ENCODE results near the gene ZNF512. TPM values are rescaled to one million over a fixed set of nuclear protein-coding genes. Genes with fewer than 3 reads are reported as not detected.

ZNF512 gene
- total RNA-seq, 1 donor from 2014 or later = 7.4 TPM

GRCh38 chr2:27651056-27651455 is 68.2 kb downstream of the ZNF512 start:
- no peak for FAIRE-seq
- Histone ChIP-seq H3K4me3 (ENCODE audit: low read depth, low read length) (no peak overlapping the region), H3K27me3 (ENCODE audit: control insufficient read depth, insufficient read depth, low read length) (no peaks in the 10 kb centered on the region), H3K36me3 (ENCODE audit: control insufficient read depth, insufficient read depth, low read length) (peaks cover 3% of the 10 kb centered on the region)
- DNase-seq (ENCODE audit: low read depth) = no peak
- no peak for TF ChIP-seq CTCF (IDR thresholded peaks at IDR 0.05; ENCODE audit: insufficient read depth, low read length, severe bottlenecking)

DNA sequence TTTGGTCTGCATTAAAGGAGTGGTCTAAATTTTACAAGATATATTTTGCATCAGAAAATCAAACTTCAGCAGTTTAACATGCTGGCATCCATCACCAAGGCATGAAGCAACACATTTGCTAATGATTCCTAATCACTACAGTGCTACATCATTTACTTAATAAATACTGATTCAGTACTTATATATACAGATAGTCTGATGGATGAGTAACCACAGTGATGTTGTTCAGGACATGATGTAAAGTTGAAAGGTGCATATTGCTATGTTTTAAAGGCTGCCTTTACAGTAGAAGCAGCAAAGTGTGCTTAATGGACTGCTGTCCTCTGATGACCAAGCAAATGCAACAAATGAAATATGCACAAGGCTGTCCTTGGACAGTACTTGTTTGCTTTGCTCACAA is 69.5 kb downstream of the ZNF512 start:
- H3K4me3 ChIP-seq (ENCODE audit: low read depth, low read length) = no peak overlapping the region
- TF ChIP-seq CTCF (IDR thresholded peaks at IDR 0.05; ENCODE audit: insufficient read depth, low read length, severe bottlenecking) = no peak
- H3K27me3 ChIP-seq (ENCODE audit: control insufficient read depth, insufficient read depth, low read length) = no peaks in the 10 kb centered on the region
- DNase-seq (ENCODE audit: low read depth) (peak; percentile 77), FAIRE-seq (no peak)
- peaks cover 3% of the 10 kb centered on the region for H3K36me3 ChIP-seq (ENCODE audit: control insufficient read depth, insufficient read depth, low read length)

- peaks cover 3% of the 10 kb centered on the region for H3K36me3 ChIP-seq (ENCODE audit: control insufficient read depth, insufficient read depth, low read length)
- TF ChIP-seq CTCF (IDR thresholded peaks at IDR 0.05; ENCODE audit: insufficient read depth, low read length, severe bottlenecking) = no peak
- DNase-seq (ENCODE audit: low read depth) (peak; percentile 91), FAIRE-seq (no peak)
- no peak overlapping the region for H3K4me3 ChIP-seq (ENCODE audit: low read depth, low read length)
- no peaks in the 10 kb centered on the region for H3K27me3 ChIP-seq (ENCODE audit: control insufficient read depth, insufficient read depth, low read length)
These were observed 69.9 kb downstream of the ZNF512 start for GRCh38 chr2:27652790-27653189.

- DNase-seq (ENCODE audit: low read depth) (peak; percentile 52), FAIRE-seq (no peak)
- Histone ChIP-seq H3K4me3 (ENCODE audit: low read depth, low read length) (no peak overlapping the region), H3K36me3 (ENCODE audit: control insufficient read depth, insufficient read depth, low read length) (peaks cover 1% of the 10 kb centered on the region), H3K27me3 (ENCODE audit: control insufficient read depth, insufficient read depth, low read length) (no peaks in the 10 kb centered on the region)
- TF ChIP-seq CTCF (IDR thresholded peaks at IDR 0.05; ENCODE audit: insufficient read depth, low read length, severe bottlenecking) = no peak
These were observed 70.6 kb downstream of the ZNF512 start for GRCh38 chr2:27653397-27653796.

DNA sequence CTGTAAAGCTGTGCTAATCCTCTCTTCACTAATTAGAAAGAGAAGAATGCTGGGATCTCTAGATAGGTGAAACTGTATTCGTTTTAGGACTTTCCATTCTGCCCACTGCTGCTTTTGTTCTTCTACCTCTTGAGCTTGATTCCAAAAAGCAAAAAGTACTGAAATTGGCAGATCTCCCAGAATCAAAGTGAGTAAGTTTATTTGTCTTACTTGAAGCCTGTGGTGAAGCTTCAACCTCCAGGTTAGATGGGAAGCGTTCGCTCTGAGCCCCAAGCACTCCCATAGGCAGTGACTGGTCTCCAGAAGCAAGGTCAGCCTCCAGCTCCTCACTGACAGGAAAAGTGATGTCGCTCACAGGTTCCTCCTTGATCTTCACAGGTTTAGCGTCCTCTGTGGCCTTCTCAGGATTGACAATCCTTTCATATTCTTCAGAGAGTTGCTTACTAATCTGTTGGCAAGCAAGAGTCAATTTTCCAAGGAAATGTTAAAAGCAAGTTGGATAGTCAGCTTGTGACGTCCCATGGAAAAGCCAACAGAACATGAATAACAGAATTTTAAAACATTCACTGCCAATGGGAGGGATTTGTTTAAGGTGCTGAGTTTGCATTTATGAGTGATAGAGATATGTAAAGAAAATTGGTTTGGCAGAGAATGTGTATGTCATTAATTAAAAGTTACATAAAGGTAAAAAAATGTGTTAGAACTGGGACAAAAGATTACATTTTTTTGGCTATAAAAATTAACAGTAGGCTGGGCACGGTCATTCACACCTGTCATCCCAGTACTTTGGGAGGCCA is 72.5 kb downstream of the ZNF512 start:
- H3K4me3 ChIP-seq (ENCODE audit: low read depth, low read length) = no peak overlapping the region
- DNase-seq (ENCODE audit: low read depth) (peak; percentile 81), FAIRE-seq (peak; percentile 28)
- no peaks in the 10 kb centered on the region for H3K27me3 ChIP-seq (ENCODE audit: control insufficient read depth, insufficient read depth, low read length)
- peaks cover 3% of the 10 kb centered on the region for H3K36me3 ChIP-seq (ENCODE audit: control insufficient read depth, insufficient read depth, low read length)
- TF ChIP-seq CTCF (IDR thresholded peaks at IDR 0.05; ENCODE audit: insufficient read depth, low read length, severe bottlenecking) = no peak

- peaks cover 9% of the 10 kb centered on the region for H3K36me3 ChIP-seq (ENCODE audit: control insufficient read depth, insufficient read depth, low read length)
- no peaks in the 10 kb centered on the region for H3K27me3 ChIP-seq (ENCODE audit: control insufficient read depth, insufficient read depth, low read length)
- no peak overlapping the region for H3K4me3 ChIP-seq (ENCODE audit: low read depth, low read length)
- FAIRE-seq = no peak
- no peak for TF ChIP-seq CTCF (IDR thresholded peaks at IDR 0.05; ENCODE audit: insufficient read depth, low read length, severe bottlenecking)
- no peak for DNase-seq (ENCODE audit: low read depth)
These were observed 78.5 kb downstream of the ZNF512 start for GRCh38 chr2:27661371-27661770.

All from bronchial epithelial cell (primary cell).